Activated T-helper 1 cell treated with anti-CD3 and anti-CD28 coated beads, Interleukin-12 subunit alpha, Interleukin-12 subunit beta, Interleukin-2, Interleukin-4 antibody, amounts not matched to agents 30 ng/mL and 10 ng/mL and 1 ng/mL, durations not matched to agents 14 hours and 24 hours and 36 hours (primary cell): ENCODE results near the gene KCNMA1. TPM values are rescaled to one million over a fixed set of nuclear protein-coding genes. Genes with fewer than 3 reads are reported as not detected.

Experiments used
- DNase-seq: peaks from one replicate; pipeline ENCODE4 v3.0.0; 2021; ENCODE audit warnings: low spot score
- H3K27ac Mint-ChIP-seq: one replicate; pipeline ENCODE4 v1.8.0; 2021; ENCODE audit warnings: mild to moderate bottlenecking, mixed read lengths
- H3K27me3 Mint-ChIP-seq: one replicate; pipeline ENCODE4 v1.8.0; 2022; ENCODE audit warnings: mild to moderate bottlenecking, moderate library complexity, mixed read lengths; ENCODE audit not compliant: insufficient read depth
- H3K36me3 Mint-ChIP-seq: one replicate; pipeline ENCODE4 v1.8.0; 2021; ENCODE audit warnings: low read depth, mixed read lengths
- H3K4me1 Mint-ChIP-seq: one replicate; pipeline ENCODE4 v1.8.0; 2021; ENCODE audit warnings: low read depth, mixed read lengths
- H3K4me3 Mint-ChIP-seq: one replicate; pipeline ENCODE4 v1.8.0; 2021; ENCODE audit warnings: mild to moderate bottlenecking, moderate library complexity, mixed read lengths
- H3K9me3 Mint-ChIP-seq: one replicate; pipeline ENCODE4 v1.8.0; 2021; ENCODE audit warnings: mixed read lengths
- intact Hi-C: fragments of 100-400 bp; cut with micrococcal nuclease; formaldehyde crosslinking; loops from one replicate; pipeline ENCODE4 v1.15.1; 2024
- total RNA-seq: library from RNA; stranded (reverse); gene quantifications from 2 replicates; pipeline ENCODE4 v1.2.3, GENCODE V29; 2022

The KCNMA1 gene
- total RNA-seq, 1 donor from 2014 or later, result not detected

DNA sequence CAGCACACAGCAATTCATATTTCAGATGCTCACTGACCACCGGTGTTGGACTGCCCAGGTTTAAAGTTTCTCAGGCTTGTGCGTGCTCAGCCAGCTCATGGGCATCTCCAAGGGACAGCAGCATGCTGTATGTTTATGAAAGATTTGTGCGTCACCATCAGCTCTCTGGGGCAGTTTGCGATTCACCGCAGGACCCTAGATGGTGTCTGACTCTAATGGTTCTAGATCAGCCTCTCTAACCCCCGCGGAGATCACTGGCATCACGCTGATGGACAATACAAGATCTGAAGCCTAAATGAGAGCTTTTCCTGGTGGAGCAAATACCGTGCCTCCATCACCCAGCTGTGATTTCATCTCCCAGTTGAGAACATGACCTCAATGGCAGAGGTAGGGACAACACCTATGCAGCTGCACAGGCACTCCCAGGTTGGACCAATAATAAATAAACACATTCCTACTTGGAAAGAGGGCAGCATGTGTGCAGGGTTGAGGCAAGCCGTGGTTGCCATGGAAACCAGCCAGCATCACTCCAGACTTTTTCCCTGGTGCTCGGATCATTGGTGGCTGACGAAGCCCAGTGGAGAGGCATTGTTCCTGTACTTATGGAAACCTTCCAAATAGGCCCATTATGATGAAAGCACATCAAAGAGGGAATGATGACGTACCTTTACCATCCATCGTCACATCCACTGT lies 253.6 kb downstream of the KCNMA1 start:
- H3K4me3 Mint-ChIP-seq, result no peak overlapping the region
- peaks cover 11% of the 10 kb centered on the region for H3K27me3 Mint-ChIP-seq
- H3K27ac Mint-ChIP-seq, result no peak overlapping the region

DNA sequence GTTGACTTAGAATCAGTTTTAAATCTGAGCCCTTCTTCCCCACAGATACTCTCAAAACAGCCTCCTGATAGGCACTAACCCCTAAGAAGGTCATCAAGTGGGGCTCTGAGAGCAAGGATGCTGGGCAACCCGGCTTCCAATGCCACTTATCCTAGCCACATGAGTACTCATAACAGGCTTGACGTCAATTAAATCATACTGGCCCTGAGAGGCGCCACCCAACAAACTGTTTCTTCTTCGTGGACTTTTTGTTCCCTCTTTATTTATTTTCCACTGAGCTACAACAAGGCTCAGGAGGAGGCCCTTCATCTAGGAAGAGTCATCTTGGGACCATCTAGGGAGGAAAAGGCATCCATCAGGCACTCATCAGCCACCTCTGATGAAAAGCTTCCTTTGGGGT lies 255.9 kb downstream of the KCNMA1 start:
- DNase-seq, result no peak
- Mint-ChIP-seq H3K9me3 (no peaks in the 10 kb centered on the region), H3K27me3 (peaks cover 5% of the 10 kb centered on the region), H3K36me3 (no peaks in the 10 kb centered on the region), H3K27ac (no peak overlapping the region), H3K4me3 (no peak overlapping the region), H3K4me1 (peaks cover 3% of the 10 kb centered on the region)
- intact Hi-C loops, result no loop called here

More for the DNA sequence above, 253.6 kb downstream of the KCNMA1 start:
- intact Hi-C loops, result no loop called here
- H3K36me3 Mint-ChIP-seq, result no peaks in the 10 kb centered on the region
- H3K9me3 Mint-ChIP-seq, result no peaks in the 10 kb centered on the region
- peaks cover 6% of the 10 kb centered on the region for H3K4me1 Mint-ChIP-seq
- no peak for DNase-seq

DNA sequence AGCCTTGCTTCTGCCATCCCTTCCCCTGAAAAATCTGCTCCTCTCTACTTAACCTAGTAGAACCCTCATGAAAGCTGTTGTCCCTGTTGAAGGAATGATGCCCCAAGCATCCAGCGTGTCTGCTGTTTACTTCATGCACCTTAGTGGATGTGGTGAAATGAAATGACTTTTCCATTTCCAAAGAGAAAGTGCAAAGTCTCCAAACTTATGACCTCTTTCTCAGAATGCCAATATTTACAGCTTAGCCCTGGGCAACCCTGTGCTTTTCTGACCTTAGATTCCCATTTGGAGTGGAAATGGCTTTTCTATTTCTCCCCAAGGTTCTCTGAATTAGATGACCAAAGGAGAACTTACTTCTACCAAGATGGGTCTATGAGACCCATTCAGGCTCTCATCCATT lies 256.9 kb downstream of the KCNMA1 start:
- intact Hi-C loops, result no loop called here
- H3K9me3 Mint-ChIP-seq, result no peaks in the 10 kb centered on the region
- H3K27ac Mint-ChIP-seq, result no peak overlapping the region

DNA sequence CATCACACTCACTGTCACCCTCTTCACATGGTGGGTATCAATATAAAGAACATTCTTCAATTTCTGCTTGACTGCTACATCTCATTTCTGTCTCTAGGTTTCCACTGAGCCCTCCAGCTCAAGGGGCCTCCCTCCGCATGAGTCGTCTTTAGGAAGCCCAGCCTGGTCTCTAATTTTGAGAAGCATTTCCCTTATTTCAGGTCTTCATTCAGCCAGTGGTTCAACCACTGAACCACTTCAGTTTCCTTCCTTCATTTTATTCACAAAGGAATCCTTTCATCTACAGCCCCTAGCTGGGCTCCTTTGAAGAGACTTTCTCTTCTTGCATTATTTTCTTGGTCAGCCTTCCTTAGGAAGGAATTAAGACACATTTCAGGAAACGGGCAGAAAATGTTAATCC lies 257.4 kb downstream of the KCNMA1 start:
- no peak overlapping the region for H3K27ac Mint-ChIP-seq
- no peak for DNase-seq
- no peaks in the 10 kb centered on the region for H3K9me3 Mint-ChIP-seq
- peaks cover 4% of the 10 kb centered on the region for H3K27me3 Mint-ChIP-seq
- no peaks in the 10 kb centered on the region for H3K36me3 Mint-ChIP-seq
- no peak overlapping the region for H3K4me3 Mint-ChIP-seq
- no peaks in the 10 kb centered on the region for H3K4me1 Mint-ChIP-seq
- intact Hi-C loops, result no loop called here

More for the DNA sequence above, 256.9 kb downstream of the KCNMA1 start:
- peaks cover 4% of the 10 kb centered on the region for H3K27me3 Mint-ChIP-seq
- no peaks in the 10 kb centered on the region for H3K4me1 Mint-ChIP-seq
- H3K36me3 Mint-ChIP-seq, result no peaks in the 10 kb centered on the region
- no peak overlapping the region for H3K4me3 Mint-ChIP-seq
- no peak for DNase-seq

DNA sequence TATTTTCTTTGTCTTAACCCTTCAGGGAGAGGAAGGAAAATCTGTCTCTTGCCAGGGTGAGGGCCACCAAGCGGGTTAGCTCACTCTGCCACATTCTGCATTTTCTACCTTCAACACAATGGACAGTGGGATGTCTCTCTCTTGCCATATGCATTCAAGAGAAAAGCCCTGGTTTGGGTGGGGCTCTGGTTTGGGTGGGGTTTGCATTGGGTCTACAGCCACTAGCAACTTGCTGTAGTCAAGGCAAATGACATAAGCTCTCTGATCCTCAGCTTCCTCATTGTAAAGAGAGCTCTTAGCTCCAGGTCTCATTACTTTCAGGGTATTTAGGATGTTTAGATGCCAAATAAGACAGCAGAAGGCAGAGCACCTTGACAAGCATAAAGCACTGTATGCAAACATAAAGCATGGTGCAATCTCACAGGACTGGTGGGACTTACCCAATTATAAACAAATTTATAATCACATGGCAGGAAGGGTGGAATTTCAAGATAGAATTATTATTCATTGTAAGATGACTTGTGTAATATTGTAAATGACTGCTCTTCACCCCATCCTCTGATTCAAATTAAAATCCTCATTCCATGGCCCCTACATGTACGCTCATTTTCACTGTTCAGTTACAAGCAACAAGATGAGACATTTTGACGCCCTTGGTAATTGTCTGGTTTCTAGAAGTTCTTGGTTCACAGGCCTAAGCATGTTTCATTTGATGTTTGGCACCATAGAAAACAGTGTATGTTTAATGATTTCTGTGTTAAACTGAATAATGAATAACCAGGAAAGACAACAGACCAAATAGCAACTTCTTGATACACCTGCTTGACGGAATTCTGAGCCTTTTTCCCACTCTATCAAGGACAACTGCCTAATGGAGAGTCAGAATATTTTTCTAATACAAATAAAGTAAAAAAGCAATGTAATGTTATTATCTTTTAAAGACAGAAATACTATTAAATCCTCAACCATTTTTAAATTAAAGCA lies 258.9 kb downstream of the KCNMA1 start:
- intact Hi-C loops, result no loop called here
- no peak for DNase-seq
- Mint-ChIP-seq H3K4me3 (no peak overlapping the region), H3K36me3 (no peaks in the 10 kb centered on the region), H3K4me1 (no peaks in the 10 kb centered on the region), H3K27ac (no peak overlapping the region), H3K9me3 (no peaks in the 10 kb centered on the region), H3K27me3 (peaks cover 4% of the 10 kb centered on the region)

DNA sequence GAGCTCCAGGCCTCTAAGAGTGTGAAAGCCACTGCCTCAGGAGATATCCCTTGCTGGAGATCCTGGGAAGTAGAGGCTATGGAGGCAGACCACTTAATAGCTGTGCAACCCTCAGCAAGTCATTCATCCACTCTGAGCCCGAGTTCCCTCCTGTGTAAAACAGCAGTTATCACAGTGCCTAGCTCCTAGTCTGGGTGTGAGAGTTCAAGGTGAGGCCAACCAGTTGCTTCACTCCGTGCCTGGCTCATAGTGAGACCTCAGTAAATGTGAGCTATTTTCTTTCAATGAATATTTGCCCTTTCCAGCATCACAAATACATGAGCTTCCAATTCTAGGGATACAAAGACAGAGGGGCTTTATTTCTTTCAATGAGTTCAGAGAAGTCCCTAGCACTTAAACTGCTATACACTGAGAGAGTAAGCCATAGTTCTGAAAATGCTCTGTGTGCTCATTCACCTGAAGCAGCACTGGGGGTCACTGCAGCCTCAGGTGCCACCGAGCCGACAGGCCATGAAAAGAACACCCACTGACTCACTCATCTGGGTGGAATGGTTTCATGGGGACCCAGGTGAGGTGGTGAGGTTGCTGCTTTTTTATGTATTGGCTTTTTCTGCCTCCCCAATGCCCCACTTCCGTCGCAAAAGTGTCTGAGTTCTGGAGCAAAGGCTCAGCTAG lies 259.8 kb downstream of the KCNMA1 start:
- Mint-ChIP-seq H3K4me3 (no peak overlapping the region), H3K27me3 (peaks cover 4% of the 10 kb centered on the region), H3K36me3 (no peaks in the 10 kb centered on the region), H3K27ac (no peak overlapping the region), H3K4me1 (no peaks in the 10 kb centered on the region), H3K9me3 (no peaks in the 10 kb centered on the region)
- no peak for DNase-seq
- intact Hi-C loops, result no loop called here

DNA sequence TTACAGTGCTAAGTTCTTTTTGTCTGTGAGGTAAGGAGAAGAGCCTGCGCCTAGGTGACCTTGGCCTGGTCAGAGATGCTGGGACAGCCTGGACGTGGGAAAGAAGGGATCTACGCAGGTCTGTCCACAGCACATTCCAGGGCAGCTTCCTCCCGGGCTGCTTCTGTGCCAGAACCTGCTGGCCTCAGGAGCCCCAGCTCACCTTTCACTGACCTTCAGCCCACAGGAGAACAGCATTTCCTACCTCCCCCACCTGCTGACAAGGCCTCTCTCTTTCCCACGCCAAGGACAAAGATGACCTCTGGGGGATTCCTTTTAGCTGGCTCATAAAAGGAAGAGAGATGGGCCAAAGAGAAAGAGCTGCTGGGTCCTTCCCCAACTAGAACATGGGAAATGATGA lies 260.6 kb downstream of the KCNMA1 start:
- no peaks in the 10 kb centered on the region for H3K36me3 Mint-ChIP-seq
- H3K27ac Mint-ChIP-seq, result no peak overlapping the region
- no peaks in the 10 kb centered on the region for H3K4me1 Mint-ChIP-seq
- peaks cover 2% of the 10 kb centered on the region for H3K27me3 Mint-ChIP-seq
- intact Hi-C loops, result no loop called here
- H3K9me3 Mint-ChIP-seq, result no peaks in the 10 kb centered on the region
- H3K4me3 Mint-ChIP-seq, result no peak overlapping the region
- no peak for DNase-seq

DNA sequence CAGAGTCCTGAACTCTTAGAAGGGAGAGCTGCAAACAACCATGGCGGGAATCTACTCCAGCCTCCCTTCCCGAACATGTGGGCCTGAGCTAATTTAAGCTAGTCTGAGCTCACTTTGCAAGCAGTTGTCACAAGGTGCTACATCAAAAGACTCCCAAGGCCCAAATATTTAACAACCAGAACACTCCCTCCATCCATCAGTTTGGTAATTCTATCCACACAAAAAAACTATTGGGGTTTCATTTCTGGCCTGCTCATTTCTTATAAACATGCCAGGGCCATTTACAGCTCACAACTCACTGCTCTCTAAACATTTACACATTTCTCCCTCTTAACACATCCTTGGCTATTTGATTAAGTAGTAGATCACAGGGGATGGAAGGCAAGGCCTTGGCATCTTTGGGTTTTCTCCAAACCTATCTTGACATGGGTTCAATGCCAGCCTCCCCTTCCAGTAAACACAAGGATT lies 263.4 kb downstream of the KCNMA1 start:
- Mint-ChIP-seq H3K27me3 (no peaks in the 10 kb centered on the region), H3K4me1 (no peaks in the 10 kb centered on the region), H3K9me3 (no peaks in the 10 kb centered on the region), H3K4me3 (no peak overlapping the region), H3K36me3 (no peaks in the 10 kb centered on the region), H3K27ac (no peak overlapping the region)
- DNase-seq, result no peak
- intact Hi-C loops, result no loop called here

DNA sequence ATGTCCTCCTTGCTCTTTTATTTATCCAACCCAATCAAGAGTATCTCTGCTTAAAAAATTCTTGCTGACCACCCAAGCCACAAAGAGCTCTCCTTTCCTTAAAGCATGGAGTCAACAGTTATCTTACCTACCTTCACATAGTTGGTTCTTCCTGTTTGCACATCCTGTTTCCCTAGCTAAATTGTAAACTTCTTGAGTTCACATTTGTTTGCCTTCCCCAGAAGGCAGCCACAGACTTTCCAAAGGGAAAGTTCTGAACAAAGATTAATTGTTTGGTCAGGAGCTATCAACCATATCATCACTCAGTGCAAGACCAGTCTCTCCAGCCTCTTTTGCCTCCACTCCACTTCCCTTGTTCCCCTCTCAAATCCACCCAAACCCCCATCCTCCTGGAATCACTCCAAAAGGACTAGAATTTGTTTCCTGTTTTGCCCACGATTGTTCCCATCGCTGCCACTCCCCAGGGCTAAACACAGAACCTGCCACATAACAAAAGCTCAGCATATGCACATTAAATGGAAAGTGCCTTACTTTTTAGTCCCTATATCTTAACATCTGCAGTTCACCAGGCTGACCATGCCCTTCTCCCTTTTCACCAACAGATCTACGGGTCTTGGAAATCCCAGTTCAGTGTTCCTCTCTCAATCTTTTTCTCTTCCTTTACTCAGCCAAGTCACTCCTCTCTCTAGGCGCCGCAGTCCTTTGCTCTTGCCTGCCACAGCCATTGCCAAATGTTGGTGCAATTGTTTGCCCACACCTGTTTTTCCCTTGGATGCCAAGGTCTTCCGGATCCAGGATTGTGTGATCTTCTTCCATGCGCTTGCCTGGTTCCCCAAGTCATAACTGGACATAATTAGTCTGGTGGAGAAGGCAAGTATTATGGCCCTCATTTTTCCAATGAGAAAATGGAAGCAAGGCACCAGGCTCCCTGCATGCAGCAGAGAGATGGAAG lies 265.5 kb downstream of the KCNMA1 start:
- intact Hi-C loops, result no loop called here
- peaks cover 4% of the 10 kb centered on the region for H3K9me3 Mint-ChIP-seq
- no peaks in the 10 kb centered on the region for H3K27me3 Mint-ChIP-seq
- no peaks in the 10 kb centered on the region for H3K4me1 Mint-ChIP-seq
- H3K27ac Mint-ChIP-seq, result no peak overlapping the region
- H3K4me3 Mint-ChIP-seq, result no peak overlapping the region
- no peaks in the 10 kb centered on the region for H3K36me3 Mint-ChIP-seq
- no peak for DNase-seq

DNA sequence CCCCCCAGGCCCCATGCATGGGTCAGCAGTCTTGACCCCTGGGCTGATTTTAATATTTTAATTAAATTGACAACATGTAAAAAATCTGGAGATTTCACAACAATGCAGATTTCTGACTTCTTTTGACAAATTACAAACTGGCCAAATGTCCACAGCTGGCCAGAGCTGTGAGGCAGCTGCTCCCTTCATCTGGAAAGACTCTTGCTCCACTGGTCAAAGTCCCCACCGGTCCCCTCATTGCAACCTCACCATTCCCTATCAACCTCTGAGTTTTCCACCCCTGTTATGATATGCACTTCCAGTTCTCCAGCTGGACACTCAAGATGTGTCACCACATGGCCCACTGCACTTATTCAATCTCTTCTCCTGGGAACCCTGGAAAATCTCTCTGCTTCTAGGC lies 266.2 kb downstream of the KCNMA1 start:
- no peak overlapping the region for H3K27ac Mint-ChIP-seq
- DNase-seq, result no peak
- no peaks in the 10 kb centered on the region for H3K36me3 Mint-ChIP-seq
- H3K4me3 Mint-ChIP-seq, result no peak overlapping the region
- H3K9me3 Mint-ChIP-seq, result peaks cover 4% of the 10 kb centered on the region
- H3K4me1 Mint-ChIP-seq, result no peaks in the 10 kb centered on the region
- no peaks in the 10 kb centered on the region for H3K27me3 Mint-ChIP-seq
- intact Hi-C loops, result no loop called here

DNA sequence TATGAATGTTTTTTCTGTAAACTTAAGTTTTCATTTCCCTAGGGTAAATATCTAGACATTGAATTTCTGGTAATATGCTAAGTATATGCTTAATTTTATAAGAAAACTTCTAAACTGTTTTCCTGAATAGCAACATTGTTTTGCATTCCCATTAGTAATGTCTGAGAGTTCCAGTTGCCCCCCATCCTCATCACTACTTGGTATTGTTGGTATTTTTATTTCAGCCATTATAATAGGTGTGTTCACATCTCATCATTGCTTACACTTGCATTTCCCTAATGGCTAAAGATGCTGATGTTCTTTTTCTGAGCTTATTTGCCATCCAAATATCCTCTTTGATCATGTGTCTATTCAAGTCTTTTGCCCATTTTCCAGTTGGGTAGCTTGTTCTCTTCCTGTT lies 269.6 kb downstream of the KCNMA1 start:
- H3K9me3 Mint-ChIP-seq, result peaks cover 4% of the 10 kb centered on the region
- H3K4me1 Mint-ChIP-seq, result no peaks in the 10 kb centered on the region
- intact Hi-C loops, result no loop called here
- no peak overlapping the region for H3K27ac Mint-ChIP-seq
- no peaks in the 10 kb centered on the region for H3K27me3 Mint-ChIP-seq
- H3K36me3 Mint-ChIP-seq, result no peaks in the 10 kb centered on the region
- no peak overlapping the region for H3K4me3 Mint-ChIP-seq
- no peak for DNase-seq

DNA sequence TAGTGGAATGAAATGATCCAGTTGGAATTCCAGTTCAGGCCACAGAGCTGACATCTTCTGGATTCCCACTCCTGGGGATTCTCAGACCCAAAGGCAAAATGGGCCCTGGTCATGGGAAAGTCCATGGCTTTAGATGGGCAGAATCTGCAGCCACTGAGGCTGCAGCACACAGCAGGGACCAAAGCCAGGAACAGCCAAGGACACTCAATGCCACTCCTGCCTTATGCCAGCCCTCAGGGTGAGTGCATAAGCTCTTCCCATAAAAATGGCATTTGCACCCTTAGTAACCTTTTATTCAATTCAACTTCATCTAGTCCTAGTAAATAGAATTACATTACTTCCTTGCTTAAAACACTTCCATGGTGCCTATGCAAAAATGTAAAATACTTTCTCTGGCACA lies 274.4 kb downstream of the KCNMA1 start:
- Mint-ChIP-seq H3K4me1 (no peaks in the 10 kb centered on the region), H3K36me3 (no peaks in the 10 kb centered on the region), H3K27me3 (no peaks in the 10 kb centered on the region), H3K9me3 (peaks cover under 1% of the 10 kb centered on the region), H3K4me3 (no peak overlapping the region), H3K27ac (no peak overlapping the region)
- no peak for DNase-seq
- intact Hi-C loops, result no loop called here
